Activated gamma-delta T cell treated with anti-CD3 and anti-CD28 coated beads, Interleukin-2, amount 50 U/mL, for 16 hours (primary cell): ENCODE results near the gene SH3TC1.

Experiments
- DNase-seq: peaks from one replicate; pipeline ENCODE4 v3.0.0-alpha.2; 2020; ENCODE audit warnings: low read depth

Gene SH3TC1

GRCh38 chr4:8180310-8181093, 18.6 kb upstream of the SH3TC1 start:
- no peak for DNase-seq

GRCh38 chr4:8181119-8181518, 18.0 kb upstream of the SH3TC1 start:
- no peak for DNase-seq

GRCh38 chr4:8181844-8182243, 17.2 kb upstream of the SH3TC1 start:
- DNase-seq: no peak

- DNase-seq: no peak
These were observed 16.8 kb upstream of the SH3TC1 start for GRCh38 chr4:8182294-8182693.

GRCh38 chr4:8182858-8183725, 16.0 kb upstream of the SH3TC1 start:
- DNase-seq: no peak

- no peak for DNase-seq
These were observed 15.0 kb upstream of the SH3TC1 start for GRCh38 chr4:8184061-8184460.

GRCh38 chr4:8185295-8185694, 13.8 kb upstream of the SH3TC1 start:
- DNase-seq: no peak

GRCh38 chr4:8185930-8186329, 13.2 kb upstream of the SH3TC1 start:
- DNase-seq: no peak

GRCh38 chr4:8188085-8188484, 11.0 kb upstream of the SH3TC1 start:
- no peak for DNase-seq

- DNase-seq: no peak
These were observed 10.1 kb upstream of the SH3TC1 start for GRCh38 chr4:8188743-8189550.

- no peak for DNase-seq
These were observed 9.3 kb upstream of the SH3TC1 start for GRCh38 chr4:8189551-8190466.

GRCh38 chr4:8191136-8191747, 7.8 kb upstream of the SH3TC1 start:
- DNase-seq: no peak

- no peak for DNase-seq
These were observed 6.0 kb upstream of the SH3TC1 start for GRCh38 chr4:8192748-8193738.

GRCh38 chr4:8194306-8195242, 4.5 kb upstream of the SH3TC1 start:
- DNase-seq: no peak

GRCh38 chr4:8195431-8195830, 3.7 kb upstream of the SH3TC1 start:
- DNase-seq: no peak

GRCh38 chr4:8195841-8196458, 3.1 kb upstream of the SH3TC1 start:
- no peak for DNase-seq

- DNase-seq: no peak
These were observed 1.6 kb upstream of the SH3TC1 start for GRCh38 chr4:8197521-8197920.
